ENCODE measurements around the gene OGN.

OGN gene, protein sequence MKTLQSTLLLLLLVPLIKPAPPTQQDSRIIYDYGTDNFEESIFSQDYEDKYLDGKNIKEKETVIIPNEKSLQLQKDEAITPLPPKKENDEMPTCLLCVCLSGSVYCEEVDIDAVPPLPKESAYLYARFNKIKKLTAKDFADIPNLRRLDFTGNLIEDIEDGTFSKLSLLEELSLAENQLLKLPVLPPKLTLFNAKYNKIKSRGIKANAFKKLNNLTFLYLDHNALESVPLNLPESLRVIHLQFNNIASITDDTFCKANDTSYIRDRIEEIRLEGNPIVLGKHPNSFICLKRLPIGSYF

DNA sequence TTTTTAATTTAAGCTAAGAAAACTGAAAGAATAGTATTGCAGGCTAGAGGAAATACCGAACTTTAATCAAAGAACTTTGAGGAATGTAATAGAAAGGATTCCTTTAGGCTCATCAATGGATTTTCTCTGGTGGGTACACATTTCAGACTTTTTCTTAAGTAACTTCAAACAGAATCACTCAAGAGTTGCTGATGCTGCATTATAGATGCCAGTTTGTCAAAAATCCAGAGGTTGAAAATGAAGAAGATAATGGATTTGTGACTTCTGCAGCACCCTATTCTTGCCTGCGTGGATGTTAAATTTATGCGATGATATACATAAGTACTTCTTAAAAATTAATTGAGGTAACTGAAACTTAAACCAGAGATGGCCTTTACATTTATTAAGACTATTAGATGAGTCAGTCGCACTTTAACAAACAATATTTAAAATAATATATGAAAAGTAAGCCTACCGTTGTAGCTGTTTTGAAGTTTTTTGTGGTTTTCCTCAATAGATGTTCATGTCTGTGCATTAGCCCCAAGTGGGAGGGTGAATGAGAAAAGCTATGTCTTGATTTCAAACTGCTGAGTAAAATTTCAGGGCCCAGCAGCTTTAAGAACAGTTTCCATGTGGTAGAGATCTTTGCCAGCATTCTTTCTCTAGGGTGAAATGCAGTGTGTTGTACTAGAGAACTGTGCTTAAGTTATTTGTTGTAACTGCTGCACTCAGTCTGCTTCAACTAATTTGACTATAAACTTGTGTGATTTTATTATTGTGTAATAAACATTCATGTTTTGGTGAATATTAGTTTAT is at the start of gene OGN:
Gene OGN (minus strand): TSS at position 537 of the 795 bp plus-strand sequence. CDS start 1,171 bp downstream, outside the sequence.
- no peak for DNase-seq

DNA sequence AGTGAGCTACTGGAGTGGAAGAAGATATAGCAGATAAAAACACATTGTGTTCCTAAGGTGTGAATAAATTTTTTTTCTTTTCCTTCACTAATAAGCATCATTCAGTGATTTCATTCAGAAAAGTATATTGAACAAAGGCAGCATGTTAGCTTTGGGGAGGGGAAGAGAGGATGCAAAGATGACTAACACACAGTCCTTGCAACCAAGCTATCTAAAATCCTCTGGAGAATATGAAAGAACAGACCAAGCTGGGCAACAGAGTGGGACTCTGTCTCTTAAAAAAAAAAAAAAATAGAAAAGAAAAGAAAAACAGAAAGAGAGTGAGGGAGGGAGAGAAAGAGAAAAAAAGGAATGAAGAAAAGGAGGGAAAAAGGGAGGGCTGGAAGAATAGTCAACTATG is 42.2 kb upstream of the OGN start:
- no peak for DNase-seq

DNA sequence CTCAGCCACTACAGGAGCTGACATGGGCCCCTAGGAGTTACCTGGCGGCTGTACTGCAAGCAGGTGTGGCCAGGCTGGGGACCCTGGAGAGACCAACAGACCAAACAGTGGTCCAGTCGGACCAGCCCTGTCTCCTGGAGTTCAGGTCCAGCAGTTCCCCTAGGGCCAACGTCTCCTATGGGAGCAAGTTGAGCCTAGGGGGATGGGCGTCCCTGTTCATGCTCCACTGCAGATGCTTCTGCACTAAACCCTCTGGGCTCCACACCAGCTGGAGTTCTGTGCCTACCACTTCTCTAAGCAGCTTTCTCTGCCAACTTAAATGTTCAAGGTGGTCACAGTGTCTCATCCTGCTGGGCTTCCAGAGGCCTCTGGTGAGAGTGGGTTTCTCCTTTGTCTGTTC is 40.5 kb upstream of the OGN start:
- DNase-seq, result no peak

DNA sequence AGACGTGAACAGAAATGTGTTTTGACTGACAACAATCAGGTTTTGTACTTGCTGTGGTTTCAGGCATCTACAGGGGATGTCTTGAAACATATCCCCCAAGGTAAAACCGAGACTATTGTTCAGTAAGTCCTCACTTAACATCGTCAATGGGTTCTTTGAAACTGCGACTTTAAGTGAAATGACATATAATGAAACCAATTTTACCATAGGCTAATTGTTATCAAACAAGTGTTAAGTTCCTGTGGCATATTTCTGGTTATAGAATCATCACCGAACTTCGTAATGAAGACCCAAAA is 36.3 kb upstream of the OGN start:
- DNase-seq, result no peak

DNA sequence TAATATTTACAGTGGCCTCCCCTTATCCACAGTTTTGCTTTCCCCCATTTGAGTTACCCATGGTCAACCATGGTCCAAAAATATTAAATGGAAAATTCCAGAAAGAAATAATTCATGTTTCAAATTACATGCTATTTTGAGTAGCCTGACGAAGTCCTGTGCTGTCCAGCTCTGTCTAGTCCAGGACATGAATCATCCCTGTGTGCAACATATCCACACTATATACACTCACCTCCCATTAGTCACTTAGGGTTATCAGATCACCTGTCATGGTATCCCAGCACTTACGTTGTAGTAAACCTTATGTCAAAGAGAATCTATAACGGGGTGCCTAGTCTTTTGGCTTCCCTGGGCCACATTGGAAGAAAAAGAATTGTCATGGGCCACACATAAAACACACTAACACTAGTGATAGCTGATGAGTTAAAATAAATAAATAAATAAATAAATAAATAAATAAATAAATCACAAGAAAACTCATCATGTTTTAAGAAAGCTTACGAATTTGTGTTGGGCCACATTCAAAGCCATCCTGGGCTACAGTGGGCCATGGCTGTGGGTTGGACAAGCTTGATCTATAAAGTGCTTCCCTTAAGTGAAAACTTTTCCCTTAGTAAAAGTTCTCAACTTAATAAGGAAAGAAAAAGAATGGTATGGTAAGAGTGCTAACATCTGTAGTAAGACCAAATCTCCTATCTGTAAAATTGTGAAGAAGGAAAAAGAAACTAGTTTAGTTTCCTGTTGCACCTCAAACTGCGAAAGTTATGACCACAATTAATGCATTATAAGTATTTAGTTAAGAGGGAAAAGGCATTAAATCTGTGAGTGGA is 35.8 kb upstream of the OGN start:
- DNase-seq, result no peak

DNA sequence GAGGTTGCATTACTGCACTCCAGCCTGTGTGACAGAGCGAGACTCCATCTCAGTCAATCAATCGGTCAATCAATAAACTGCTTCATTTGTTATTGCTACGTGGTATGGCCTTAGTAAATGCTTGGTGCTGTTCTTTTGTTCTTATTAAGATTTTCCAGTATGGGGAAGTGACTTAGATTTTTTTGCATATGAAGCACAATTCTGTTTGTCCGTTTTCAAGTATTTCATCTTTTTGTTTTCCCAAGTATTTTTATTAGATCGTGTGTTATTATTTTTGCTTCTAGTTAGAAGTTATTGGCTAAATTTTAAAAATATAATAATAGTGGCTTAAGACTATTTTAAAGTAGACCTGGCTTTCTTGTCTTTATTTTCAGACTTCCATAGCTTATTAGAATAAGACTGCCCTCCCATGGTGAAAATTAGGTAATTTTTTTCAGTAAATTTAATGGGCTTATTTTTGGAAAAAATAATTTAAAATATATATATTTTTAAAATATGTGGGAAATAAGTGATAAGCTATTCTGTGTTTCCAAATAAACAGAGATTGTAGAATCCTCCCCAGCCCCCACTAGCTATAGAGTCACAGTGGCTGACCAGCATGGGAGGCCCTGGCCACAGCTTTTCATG is 34.6 kb upstream of the OGN start:
- peak; percentile 33 for DNase-seq

DNA sequence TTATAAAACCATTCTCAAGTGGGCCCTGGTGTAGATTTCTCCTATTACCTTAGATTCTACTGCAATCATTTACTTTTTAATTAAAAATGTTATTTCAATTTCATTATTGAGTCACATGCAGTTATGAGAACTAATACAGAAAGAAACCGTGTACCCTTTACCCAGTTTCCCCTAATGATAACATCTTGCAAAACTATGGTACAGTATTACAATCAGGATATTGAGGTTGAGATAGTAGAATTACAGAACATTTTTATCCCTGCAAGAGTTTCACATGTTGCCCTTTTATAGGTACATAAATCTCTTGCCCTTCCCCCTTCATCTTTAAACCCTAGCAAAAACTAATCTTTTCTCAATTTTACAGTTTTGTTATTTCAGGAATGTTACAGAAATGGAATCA is 30.9 kb upstream of the OGN start:
- no peak for DNase-seq

DNA sequence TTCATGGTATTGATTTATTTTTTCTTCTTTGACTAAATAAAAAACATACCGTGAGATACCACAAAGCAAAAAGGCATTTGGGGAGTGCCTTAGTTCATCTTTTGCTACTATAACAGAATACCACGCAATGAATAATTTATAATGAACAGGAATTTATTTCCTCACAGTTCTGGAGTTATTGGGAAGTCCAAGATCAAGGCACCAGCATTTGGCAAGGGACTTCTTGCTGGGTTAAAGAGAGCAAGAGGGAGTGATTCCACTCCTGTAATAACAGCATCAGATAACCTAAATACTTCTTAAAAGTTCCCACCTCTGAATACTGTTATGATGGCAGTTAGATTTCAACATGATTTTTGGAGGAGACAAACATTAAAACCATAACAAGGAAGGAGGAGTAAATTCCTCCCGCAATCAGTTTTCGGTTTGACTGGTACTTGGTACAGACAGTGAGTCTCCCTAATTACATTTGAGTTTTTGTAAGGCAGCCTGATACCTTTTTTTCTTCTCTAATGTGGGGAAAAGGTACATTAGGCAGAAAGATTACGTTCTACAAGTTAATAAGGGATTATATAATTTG is 28.7 kb upstream of the OGN start:
- DNase-seq, result no peak

DNA sequence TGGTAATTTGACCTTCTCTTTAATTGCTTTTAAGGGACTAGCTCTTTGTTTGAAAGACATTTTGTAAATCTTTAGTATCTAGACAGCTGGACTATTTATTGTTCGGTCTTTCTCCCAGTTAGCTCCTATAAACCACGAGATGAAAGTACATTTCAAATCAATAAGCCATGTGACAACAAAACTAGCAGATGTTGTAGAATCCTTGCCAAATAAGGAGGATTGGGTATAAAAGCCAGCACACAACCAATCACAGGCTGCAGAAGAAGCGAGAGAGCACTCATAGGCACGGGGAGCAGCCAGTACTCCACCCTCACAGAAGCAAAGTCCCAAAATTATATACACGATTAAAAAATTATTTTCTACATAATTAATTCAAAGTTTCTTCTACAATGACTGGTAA is 28.0 kb upstream of the OGN start:
- no peak for DNase-seq

DNA sequence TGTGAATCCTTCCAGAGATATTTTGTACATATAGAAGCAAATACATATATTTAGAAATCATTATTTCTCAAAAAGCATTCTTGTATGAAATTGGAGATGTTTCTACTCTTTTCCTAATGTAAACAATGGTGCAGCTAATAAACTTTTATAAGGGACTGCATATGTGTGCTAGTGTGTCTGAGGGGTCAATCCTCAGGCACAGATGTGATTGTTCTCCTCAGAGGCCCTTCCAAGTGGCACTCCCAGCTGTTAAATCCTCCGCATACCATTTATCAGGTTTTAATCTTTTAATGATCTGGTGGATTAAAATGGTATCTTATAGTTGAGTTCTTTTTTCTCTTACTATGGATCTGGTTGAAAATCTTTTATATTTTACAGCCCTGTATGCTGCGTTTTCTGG is 25.5 kb upstream of the OGN start:
- DNase-seq, result no peak

DNA sequence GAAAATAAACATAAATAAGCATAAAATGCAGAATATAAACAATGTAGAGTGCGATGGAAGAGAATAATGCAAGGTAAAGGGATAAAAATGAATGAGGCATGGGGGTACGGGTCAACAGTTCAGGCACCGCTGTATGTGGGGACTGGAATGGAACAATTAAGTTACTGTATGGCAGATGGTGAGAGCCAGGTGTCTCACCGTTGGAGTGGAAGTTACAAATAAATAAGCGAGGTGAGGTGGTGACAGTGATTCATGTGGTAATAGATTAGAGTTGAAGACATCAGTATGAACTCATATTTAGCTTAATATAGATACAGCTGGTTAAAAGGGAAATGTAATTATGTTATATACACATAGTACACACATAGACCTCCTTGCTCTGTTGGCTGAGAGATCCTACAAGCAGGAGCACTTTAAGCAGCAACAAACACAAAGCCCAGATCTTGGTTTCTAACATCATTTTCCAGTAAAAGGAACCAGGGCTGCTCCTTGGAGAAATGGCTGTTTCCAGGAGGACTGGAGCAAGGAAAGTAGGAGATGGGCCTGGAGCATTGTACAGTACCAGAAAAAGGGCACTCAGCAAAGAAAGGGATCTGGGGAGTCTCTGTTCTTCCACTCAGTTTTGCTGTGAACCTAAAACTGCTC is 22.2 kb upstream of the OGN start:
- DNase-seq, result no peak

DNA sequence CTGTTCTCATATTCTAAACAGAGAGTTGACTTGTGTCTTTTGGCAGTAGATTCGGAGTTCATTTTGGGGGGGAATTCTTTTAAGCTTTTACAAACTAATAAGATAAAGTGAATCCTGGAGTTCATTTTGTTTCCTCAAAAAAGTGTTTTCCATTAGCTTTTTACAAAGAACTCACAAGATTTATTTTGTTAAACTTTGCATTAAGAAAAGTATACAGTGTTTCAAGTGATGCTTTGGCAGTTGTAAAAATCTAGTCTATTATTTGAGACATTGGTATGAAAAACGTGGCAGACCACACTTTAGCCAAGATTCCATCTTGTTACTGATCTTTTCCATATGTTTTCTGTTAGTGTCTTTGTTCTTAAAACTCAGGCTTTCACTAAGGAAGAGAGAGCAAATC is 21.1 kb upstream of the OGN start:
- no peak for DNase-seq

DNA sequence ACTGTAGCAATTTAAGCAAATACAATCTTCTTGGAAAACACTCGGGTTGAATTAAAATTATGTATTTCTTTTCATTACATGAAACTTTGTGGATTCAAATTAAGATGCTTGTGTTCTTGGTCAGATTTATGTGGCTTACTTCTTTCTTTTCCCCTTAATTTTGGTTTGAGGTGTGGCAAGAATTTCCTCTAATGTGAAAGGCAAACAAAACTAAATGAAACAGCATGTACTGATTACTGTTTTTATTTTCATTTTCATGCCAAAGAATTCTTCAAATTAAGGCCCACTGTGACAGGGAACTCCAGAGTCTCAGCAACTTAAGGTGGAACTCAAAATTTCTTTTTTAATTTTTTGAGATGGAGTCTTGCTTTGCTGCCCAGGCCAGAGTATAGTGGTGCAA is 20.0 kb upstream of the OGN start, which contains the start of gene OMD:
Gene OMD (minus strand): TSS at position 132 of the 400 bp plus-strand sequence. CDS start 6,913 bp downstream, outside the sequence.
- peak; percentile 9 for DNase-seq

DNA sequence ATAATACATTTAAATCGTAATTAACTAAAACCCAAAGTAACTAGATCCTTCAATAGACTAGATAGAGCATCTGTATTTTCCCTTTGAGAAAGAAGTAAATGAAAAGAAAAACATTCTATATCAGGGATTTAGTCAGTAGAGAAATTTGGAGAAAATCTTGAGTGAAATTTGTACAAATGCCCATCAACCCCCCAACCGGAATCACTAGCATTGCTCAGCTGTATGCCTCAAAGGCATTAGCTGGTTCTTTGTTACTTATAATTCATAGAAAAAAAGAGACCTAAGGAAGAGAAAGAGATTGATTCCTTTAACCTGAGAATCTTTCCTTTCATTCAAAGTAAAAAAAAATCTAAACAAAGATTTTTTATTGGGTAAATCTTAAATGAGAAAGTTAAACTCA is 19.2 kb upstream of the OGN start:
- DNase-seq, result no peak

DNA sequence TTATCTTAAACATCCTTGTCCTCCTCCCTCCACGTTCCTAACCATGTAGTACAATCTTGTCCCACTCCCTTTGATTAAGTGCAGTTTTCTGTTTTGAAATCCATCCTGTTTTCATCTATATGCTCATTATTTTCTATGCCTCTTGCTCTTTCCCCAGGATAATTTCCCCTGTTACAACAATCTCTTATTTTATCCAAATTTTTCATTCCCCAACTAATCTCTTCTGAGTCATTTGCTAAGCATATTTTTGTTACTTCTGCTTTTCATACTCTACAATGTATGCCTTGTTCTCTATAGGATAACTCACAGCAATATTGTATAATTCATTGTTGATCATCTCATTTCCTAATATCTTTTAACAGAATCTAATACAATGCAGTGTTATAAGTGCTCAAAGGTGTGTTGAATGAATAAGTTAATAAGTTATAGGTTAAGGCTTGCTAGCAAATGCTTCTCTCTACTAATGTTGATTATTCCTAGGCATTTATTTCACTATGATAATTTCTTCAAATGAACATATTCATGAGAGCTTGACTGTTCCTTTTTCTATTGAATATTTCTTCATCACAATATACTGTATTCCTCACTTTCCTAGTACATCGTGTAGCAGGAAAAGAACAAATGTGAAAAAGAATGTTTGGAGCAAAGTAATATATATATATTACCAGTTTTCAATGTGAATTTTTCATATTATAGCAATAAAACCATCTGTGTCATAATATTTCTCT is 18.4 kb upstream of the OGN start:
- peak; percentile 34 for DNase-seq

DNA sequence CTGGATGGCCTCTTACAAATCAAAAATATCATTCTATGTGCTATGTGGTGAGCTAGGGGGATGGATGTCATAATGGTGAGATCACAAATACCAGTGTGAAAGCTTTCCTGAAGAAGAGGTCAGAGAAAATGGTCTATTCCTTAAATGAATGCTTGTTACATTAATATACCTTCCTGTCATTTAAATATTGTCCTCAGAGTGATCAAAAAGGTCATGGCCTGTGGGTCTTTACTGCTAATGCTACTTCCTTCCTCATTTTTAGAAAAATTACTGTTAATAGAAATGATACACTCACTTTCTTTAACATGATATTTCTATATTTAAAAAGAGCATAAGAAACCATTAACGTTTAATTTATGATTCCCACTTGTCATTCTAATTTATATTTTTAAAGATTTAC is 10.2 kb upstream of the OGN start:
- DNase-seq, result peak; percentile 21

DNA sequence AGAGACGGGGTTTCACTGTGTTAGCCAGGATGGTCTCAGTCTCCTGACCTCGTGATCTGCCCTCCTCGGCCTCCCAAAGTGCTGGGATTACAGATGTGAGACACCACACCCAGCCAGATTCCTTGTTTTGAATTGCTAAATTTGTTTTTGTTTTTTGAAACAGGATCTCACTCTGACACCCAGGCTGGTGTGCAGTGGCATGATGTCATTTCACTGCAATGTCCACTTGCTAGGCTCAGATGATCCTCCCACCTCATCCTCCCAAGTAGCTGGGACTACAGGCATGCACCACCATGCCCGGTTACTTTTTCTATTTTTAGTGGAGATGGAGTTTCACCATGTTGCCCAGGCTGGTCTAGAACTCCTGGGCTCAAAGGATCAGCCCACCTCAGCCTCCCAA is 6.8 kb upstream of the OGN start:
- DNase-seq, result peak; percentile 30

DNA sequence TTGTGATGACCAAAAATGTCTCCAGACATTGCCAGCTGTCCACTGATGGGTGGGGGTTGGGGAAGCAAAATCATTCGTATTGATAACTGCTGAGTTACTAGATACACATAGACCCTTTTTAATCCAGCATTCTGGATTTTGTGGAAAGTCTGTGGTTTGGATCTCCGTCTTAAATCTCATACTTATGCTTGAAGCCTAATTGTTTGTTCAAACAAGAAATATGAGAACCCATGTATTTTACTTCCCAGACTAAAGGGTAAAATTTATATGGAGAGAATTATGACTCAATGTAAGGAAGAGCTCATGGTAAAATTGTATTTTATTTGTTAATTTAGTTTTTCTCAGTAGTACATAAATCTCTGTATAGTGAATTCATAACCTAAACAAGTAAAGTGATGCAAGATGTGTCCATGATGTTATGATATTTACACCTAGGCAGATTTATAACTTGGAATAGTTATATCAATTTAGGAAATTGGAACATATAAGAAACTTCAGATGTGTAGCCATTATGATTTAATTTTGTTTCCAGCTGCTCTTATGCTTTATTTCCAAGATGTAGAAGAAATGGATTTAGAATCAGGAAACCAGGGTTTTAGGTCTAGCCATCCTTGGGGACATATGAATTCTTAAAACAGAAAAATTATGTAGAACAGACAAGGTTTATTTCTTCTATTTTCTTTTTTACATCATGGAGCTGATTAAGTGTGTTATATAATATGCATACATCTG is 4.5 kb upstream of the OGN start:
- DNase-seq, result no peak

DNA sequence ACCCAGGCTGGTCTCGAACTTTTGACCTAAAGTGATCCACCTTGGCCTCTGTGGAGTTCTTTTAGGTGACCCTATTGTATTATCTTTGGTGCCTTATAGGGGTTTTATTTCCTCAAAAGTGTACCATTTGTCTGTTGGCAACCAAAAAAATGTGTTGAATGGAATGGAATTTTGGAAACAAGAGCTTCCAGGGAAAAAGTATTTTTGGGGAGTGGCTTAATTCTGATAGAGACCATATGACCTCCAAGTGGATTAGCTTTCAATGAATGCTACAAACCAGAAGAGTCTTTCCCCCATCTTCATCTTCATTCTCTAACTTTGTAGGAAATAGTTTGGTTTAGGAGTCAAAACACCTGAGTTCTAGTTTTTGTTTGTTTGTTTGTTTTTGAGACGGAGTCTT is 3.4 kb upstream of the OGN start:
- no peak for DNase-seq

DNA sequence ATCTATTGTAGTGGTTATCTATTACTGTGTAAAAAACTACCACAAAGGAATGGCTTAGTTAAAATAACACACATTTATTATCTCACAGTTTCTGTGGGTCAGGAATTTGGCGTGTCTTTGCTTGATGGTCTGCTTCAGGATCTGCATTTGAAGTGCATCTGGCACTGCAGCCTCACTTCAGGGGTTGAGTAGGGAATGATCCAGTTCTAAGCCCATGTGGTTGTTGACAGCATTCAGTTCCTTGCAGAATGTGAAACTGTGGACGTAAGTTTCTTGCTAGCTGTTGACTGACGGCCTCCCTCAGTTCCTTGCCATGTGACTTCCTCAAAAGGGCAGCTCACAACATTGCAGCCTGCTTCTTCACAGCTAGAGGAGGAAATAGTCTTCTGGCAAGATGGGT is 2.1 kb upstream of the OGN start:
- DNase-seq, result peak; percentile 90

DNA sequence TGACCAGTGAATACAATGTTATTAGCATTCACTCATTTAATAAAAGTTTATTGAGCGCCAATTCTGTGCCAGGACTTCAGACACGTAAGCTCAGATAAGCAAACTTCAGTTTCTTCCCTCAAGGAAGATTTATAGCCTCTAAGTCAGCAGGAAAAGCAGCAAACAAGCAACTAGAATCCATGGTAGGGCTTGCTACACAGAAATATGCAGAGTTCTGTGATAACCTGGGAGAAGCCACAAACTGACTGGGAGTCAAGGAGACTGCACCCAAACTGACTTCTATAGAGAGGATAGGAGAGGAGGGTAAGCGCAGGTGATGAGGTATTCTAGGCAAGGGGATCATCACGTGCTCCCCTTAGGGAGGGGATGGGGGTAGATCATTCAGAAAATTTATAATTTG is 1.4 kb upstream of the OGN start:
- DNase-seq, result no peak
